Retinal pigment epithelial cell (primary cell): Measurements from ENCODE around the gene IFITM5.
A peak's percentile ranks its signal among the peaks of the same experiment; 100 is the strongest.
"Not testable (repeated sequence)": the region's sequence is repeated elsewhere in the genome, so short reads cannot be mapped to it uniquely, and the experiment has no call there.

Experiments
- DNase-seq: peaks from one replicate; pipeline ENCODE4 v3.0.0-alpha.2; 2010; ENCODE audit warnings: low read depth
- H3K4me3 ChIP-seq: 2 replicates; pipeline ENCODE4 v1.5.1; 2011; ENCODE audit warnings: mild to moderate bottlenecking, low read length, control low read depth, moderate library complexity
- TF ChIP-seq, protein P1 (sequence below): conservative IDR thresholded peaks from 2 replicates; pipeline ENCODE4 v1.5.1; 2011; ENCODE audit warnings: low read depth, low read length, control low read depth, inconsistent platforms

Gene IFITM5

GRCh38 chr11:316891-317301, 17.6 kb upstream of the IFITM5 start:
- H3K4me3 ChIP-seq: no peak overlapping the region
- no peak for DNase-seq
- TF ChIP-seq, protein P1, sequence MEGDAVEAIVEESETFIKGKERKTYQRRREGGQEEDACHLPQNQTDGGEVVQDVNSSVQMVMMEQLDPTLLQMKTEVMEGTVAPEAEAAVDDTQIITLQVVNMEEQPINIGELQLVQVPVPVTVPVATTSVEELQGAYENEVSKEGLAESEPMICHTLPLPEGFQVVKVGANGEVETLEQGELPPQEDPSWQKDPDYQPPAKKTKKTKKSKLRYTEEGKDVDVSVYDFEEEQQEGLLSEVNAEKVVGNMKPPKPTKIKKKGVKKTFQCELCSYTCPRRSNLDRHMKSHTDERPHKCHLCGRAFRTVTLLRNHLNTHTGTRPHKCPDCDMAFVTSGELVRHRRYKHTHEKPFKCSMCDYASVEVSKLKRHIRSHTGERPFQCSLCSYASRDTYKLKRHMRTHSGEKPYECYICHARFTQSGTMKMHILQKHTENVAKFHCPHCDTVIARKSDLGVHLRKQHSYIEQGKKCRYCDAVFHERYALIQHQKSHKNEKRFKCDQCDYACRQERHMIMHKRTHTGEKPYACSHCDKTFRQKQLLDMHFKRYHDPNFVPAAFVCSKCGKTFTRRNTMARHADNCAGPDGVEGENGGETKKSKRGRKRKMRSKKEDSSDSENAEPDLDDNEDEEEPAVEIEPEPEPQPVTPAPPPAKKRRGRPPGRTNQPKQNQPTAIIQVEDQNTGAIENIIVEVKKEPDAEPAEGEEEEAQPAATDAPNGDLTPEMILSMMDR: no peak

DNA sequence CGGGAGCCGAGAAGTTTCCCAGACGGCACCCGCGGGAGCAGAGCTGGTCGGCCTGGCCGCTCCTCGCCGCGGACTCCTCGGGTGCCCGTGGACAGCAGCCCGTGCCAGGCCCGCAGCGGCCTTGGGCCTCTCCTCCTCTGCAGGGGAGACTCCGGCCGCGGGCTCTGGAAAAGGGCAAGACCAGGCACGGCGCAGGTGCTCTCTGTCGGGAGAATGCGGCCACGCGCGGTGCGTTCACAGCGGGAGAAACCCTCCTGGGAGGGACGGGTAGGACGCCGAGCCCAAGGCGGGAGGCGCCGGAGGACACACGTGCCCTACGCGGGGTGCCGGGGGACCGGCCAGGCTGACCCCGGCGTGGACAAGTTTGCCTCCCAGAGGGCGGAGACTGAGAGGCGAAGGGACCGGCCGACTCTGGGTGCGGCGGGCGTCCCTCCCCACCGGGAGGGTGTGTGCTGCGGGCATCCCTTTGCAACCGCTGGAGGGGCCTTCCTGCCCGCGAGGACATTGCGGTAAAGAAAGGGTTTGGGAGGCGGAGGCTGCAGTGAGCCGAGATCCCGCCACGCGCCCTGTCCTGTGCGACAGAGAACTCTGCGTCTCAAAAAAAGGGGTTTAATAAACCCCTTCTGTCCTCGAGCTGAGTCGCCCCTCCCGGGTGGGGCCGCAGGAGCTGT, 16.8 kb upstream of the IFITM5 start:
- TF ChIP-seq, protein P1: no peak
- H3K4me3 ChIP-seq: peak overlapping the region; percentile 8
- no peak for DNase-seq

- no peak for DNase-seq
- TF ChIP-seq, protein P1: no peak
- no peak overlapping the region for H3K4me3 ChIP-seq
These were observed 16.2 kb upstream of the IFITM5 start for GRCh38 chr11:315516-315994.

GRCh38 chr11:315051-315481, 15.7 kb upstream of the IFITM5 start:
- H3K4me3 ChIP-seq: no peak overlapping the region
- DNase-seq: no peak
- TF ChIP-seq, protein P1: no peak

- H3K4me3 ChIP-seq: not testable (repeated sequence)
These were observed 15.2 kb upstream of the IFITM5 start for GRCh38 chr11:314554-314875.

DNA sequence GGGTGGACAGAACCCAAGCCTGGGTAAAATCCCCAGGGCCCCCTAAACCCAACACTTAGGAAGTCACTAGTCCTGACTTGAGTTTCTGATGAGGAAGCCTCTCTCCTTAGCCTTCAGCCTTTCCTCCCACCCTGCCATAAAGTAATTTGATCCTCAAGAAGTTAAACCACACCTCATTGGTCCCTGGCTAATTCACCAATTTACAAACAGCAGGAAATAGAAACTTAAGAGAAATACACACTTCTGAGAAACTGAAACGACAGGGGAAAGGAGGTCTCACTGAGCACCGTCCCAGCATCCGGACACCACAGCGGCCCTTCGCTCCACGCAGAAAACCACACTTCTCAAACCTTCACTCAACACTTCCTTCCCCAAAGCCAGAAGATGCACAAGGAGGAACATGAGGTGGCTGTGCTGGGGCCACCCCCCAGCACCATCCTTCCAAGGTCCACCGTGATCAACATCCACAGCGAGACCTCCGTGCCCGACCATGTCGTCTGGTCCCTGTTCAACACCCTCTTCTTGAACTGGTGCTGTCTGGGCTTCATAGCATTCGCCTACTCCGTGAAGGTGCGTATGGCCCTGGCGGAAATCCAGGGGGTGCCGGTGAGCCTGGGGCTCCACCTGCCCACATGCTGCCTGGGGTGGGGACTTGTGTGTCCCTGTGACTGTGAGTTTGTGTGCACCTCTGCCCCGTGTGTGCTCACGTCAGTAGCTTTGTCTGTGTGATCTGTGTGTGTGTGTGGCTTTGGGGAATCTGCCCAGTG, 14.6 kb upstream of the IFITM5 start, which contains the start of gene IFITM1:
IFITM1 (plus strand) TSS at position 254 of the 767 bp plus-strand sequence; CDS start at position 385, 131 bp downstream.
- TF ChIP-seq, protein P1: no peak
- no peak within 1 kb of the TSS for H3K4me3 ChIP-seq
- DNase-seq: no peak

More at GRCh38 chr11:314554-314875, 15.2 kb upstream of the IFITM5 start:
- not testable (repeated sequence) for DNase-seq

- no peak for DNase-seq
- TF ChIP-seq, protein P1: no peak
- H3K4me3 ChIP-seq: no peak overlapping the region
These were observed 14.0 kb upstream of the IFITM5 start for GRCh38 chr11:313304-313786.
